Body of pancreas (tissue), 4 donors: ENCODE measurements around the gene IVNS1ABP. TPM values are rescaled to one million over a fixed set of nuclear protein-coding genes. Genes with fewer than 3 reads are reported as not detected.
A peak's percentile ranks its signal among the peaks of the same experiment; 100 is the strongest.

Experiments used
- ATAC-seq: fragments of 150-250 bp; one replicate; pipeline ENCODE4 v1.9.1; 2016
- DNase-seq, 4 donors: peaks; one replicate each; pipeline ENCODE4 v3.0.0-alpha.2; 2019
- H3K27ac ChIP-seq, 4 donors: fragments of 200-600 bp; sonication (generic); 1 replicate in 3 of 4; 2 replicates in 1 of 4; pipeline versions ENCODE4 v1.5.1 to v1.6.1; 2016 to 2019; ENCODE audit warnings: mild to moderate bottlenecking in 1 of 4, mixed read lengths in 1 of 4, moderate library complexity in 1 of 4
- H3K27me3 ChIP-seq, 2 donors: fragments of 200-600 bp; sonication (generic); one replicate each; pipeline ENCODE4 v1.6.0; 2016; ENCODE audit warnings: mild to moderate bottlenecking in 1 of 2
- H3K36me3 ChIP-seq, 2 donors: fragments of 200-600 bp; sonication (generic); replicated peaks in 1 of 2; 2 replicates each; pipeline ENCODE4 v1.5.1; 2016; ENCODE audit warnings: low read depth in 2 of 2; ENCODE audit not compliant: insufficient read depth in 1 of 2
- H3K4me1 ChIP-seq: fragments of 200-600 bp; sonication (generic); one replicate; pipeline ENCODE4 v1.6.0; 2016
- H3K4me3 ChIP-seq, 2 donors: fragments of 200-600 bp; sonication (generic); 1 replicate in 1 of 2; 2 replicates in 1 of 2; pipeline ENCODE4 v1.5.1; 2016 to 2019
- H3K9me3 ChIP-seq, 3 donors: fragments of 200-600 bp; sonication (generic); 1 replicate in 2 of 3; 2 replicates in 1 of 3; pipeline ENCODE4 v1.5.1; 2016
- CTCF ChIP-seq, 7 experiments: fragments of 450-650 bp in 4 of 7; fragments of 200-600 bp in 3 of 7; sonication (generic) in 3 of 7; IDR thresholded peaks; one replicate each; pipeline ENCODE4 v1.5.1; 2016 to 2019; ENCODE audit warnings: antibody characterized with exemption in 7 of 7
- POLR2A ChIP-seq, 3 donors: fragments of 450-650 bp; IDR thresholded peaks; one replicate each; pipeline ENCODE4 v1.6.1; 2016; ENCODE audit warnings: antibody characterized with exemption in 3 of 3, mild to moderate bottlenecking in 2 of 3
- WGBS, 2 donors: methylation state at CpG; one replicate each; pipeline ENCODE4 v1.1.5; 2017; 5-methylcytosine and 5-hydroxymethylcytosine counted together
- intact Hi-C: fragments of 100-400 bp; cut with DNase I; formaldehyde crosslinking; loops from one replicate; pipeline ENCODE4 v1.15.1; 2023
- total RNA-seq, 2 donors: library from RNA; depleted of rRNA; stranded (reverse); fragments of >200 nt; gene quantifications; one replicate each; pipeline ENCODE4 v1.1.0, GENCODE V29; 2016

IVNS1ABP gene
- total RNA-seq, 2 donors from 2014 or later: 33.6 to 43.8 TPM

- no peaks in the 10 kb centered on the region for H3K27me3 ChIP-seq
- TF ChIP-seq POLR2A (IDR thresholded peaks at IDR 0.05) (no peak), CTCF (IDR thresholded peaks at IDR 0.05) (no peak)
- no peaks in the 10 kb centered on the region for H3K9me3 ChIP-seq
- no peak overlapping the region for H3K27ac ChIP-seq
- no peak overlapping the region for H3K4me3 ChIP-seq
- DNase-seq: no peak
- H3K4me1 ChIP-seq: peaks cover 53% of the 10 kb centered on the region
- no peak for ATAC-seq
- intact Hi-C loops: no loop called here
- peaks cover 4 to 14% of the 10 kb centered on the region in 2 donors for H3K36me3 ChIP-seq
These were observed 5.3 kb downstream of the IVNS1ABP start for GRCh38 chr1:185311589-185312225.

- Histone ChIP-seq H3K9me3 (no peaks in the 10 kb centered on the region), H3K4me1 (peaks cover 42% of the 10 kb centered on the region), H3K27me3 (no peaks in the 10 kb centered on the region), H3K27ac (no peak overlapping the region), H3K4me3 (no peak overlapping the region), H3K36me3 (peaks cover 15 to 34% of the 10 kb centered on the region in 2 donors)
- intact Hi-C loops: no loop called here
- TF ChIP-seq POLR2A (IDR thresholded peaks at IDR 0.05) (no peak), CTCF (IDR thresholded peaks at IDR 0.05) (no peak)
- 7 to 10% methylated on average over 2 of the region's 2 CpGs for WGBS, 2 donors
- ATAC-seq (no peak), DNase-seq (peak in 3 of 4 donors; percentile 9 to 18 (median 18))
These were observed 7.5 kb downstream of the IVNS1ABP start for GRCh38 chr1:185309566-185309965.

- H3K27ac ChIP-seq: no peak overlapping the region
- peaks cover 21 to 41% of the 10 kb centered on the region in 2 donors for H3K36me3 ChIP-seq
- H3K4me1 ChIP-seq: peaks cover 28% of the 10 kb centered on the region
- ATAC-seq (no peak), DNase-seq (no peak)
- no peak overlapping the region for H3K4me3 ChIP-seq
- WGBS, 2 donors: 94 to 100% methylated on average over 1 of the region's 1 CpG
- intact Hi-C loops: no loop called here
- no peaks in the 10 kb centered on the region for H3K9me3 ChIP-seq
- no peak for TF ChIP-seq CTCF (IDR thresholded peaks at IDR 0.05)
- TF ChIP-seq POLR2A (IDR thresholded peaks at IDR 0.05): no peak
- H3K27me3 ChIP-seq: no peaks in the 10 kb centered on the region
These were observed 8.9 kb downstream of the IVNS1ABP start for GRCh38 chr1:185308126-185308525.

GRCh38 chr1:185305419-185305818 is 11.6 kb downstream of the IVNS1ABP start:
- TF ChIP-seq POLR2A (IDR thresholded peaks at IDR 0.05): no peak
- no peak for TF ChIP-seq CTCF (IDR thresholded peaks at IDR 0.05)
- H3K4me3 ChIP-seq: no peak overlapping the region
- no peaks in the 10 kb centered on the region for H3K9me3 ChIP-seq
- intact Hi-C loops: no loop called here
- peaks cover 21 to 57% of the 10 kb centered on the region in 2 donors for H3K36me3 ChIP-seq
- ATAC-seq (no peak), DNase-seq (no peak)
- H3K27me3 ChIP-seq: no peaks in the 10 kb centered on the region
- H3K27ac ChIP-seq: no peak overlapping the region
- H3K4me1 ChIP-seq: peaks cover 6% of the 10 kb centered on the region
- 88 to 94% methylated on average over 3 of the region's 3 CpGs for WGBS, 2 donors

- no peak for DNase-seq
- intact Hi-C loops: no loop called here
- peaks cover 9 to 55% of the 10 kb centered on the region in 2 donors for H3K36me3 ChIP-seq
- H3K27me3 ChIP-seq: no peaks in the 10 kb centered on the region
- TF ChIP-seq POLR2A (IDR thresholded peaks at IDR 0.05) (no peak), CTCF (IDR thresholded peaks at IDR 0.05) (no peak)
- H3K4me1 ChIP-seq: no peaks in the 10 kb centered on the region
- H3K9me3 ChIP-seq: no peaks in the 10 kb centered on the region
- H3K27ac ChIP-seq: no peak overlapping the region
- 86 to 91% methylated on average over 6 of the region's 6 CpGs for WGBS, 2 donors
- no peak for ATAC-seq
- no peak overlapping the region for H3K4me3 ChIP-seq
These were observed 16.9 kb downstream of the IVNS1ABP start for GRCh38 chr1:185300152-185300551.
